K562 (cell line): ENCODE results near the gene CDKN2D. TPM values are rescaled to one million over a fixed set of nuclear protein-coding genes. Genes with fewer than 3 reads are reported as not detected.

Source experiments
- ADNP ChIP-seq: fragments of 200-800 bp; sonication (Bioruptor generic); IDR thresholded peaks from 2 replicates; pipeline ENCODE4 v1.6.1; 2016; ENCODE audit warnings: missing genetic modification characterization, missing compliant biosample characterization
- CBFA2T2 ChIP-seq: fragments of 450-650 bp; conservative IDR thresholded peaks from 2 replicates; pipeline ENCODE4 v1.6.1; 2017; ENCODE audit warnings: mild to moderate bottlenecking
- CBX1 ChIP-seq: sonication (generic); IDR thresholded peaks from 2 replicates; pipeline ENCODE4 v1.6.1; 2016; ENCODE audit warnings: antibody characterized with exemption, low read depth, mild to moderate bottlenecking
- GTF2E2 ChIP-seq: fragments of 200-800 bp; sonication (Bioruptor generic); IDR thresholded peaks from 2 replicates; pipeline ENCODE4 v1.6.1; 2016; ENCODE audit warnings: missing genetic modification characterization, missing compliant biosample characterization
- ILF3 ChIP-seq: fragments of 450-650 bp; IDR thresholded peaks from 2 replicates; pipeline ENCODE4 v1.6.1; 2018; ENCODE audit warnings: antibody characterized with exemption, mild to moderate bottlenecking, moderate library complexity, borderline replicate concordance
- IRF2 ChIP-seq: sonication (generic); formaldehyde crosslinking; IDR thresholded peaks from 2 replicates; pipeline ENCODE4 v1.8.1; 2022; ENCODE audit warnings: mild to moderate bottlenecking, missing genetic modification reagents
- MAZ ChIP-seq, 2 experiments: fragments of 450-650 bp in 1 of 2; sonication (generic) in 1 of 2; formaldehyde crosslinking; IDR thresholded peaks in 1 of 2; conservative IDR thresholded peaks in 1 of 2; 2 replicates each; pipeline versions ENCODE4 v1.4.0 to v1.5.0; 2020; ENCODE audit warnings: mild to moderate bottlenecking in 1 of 2, missing genetic modification reagents in 1 of 2
- NFRKB ChIP-seq: fragments of 450-650 bp; IDR thresholded peaks from 2 replicates; pipeline ENCODE4 v1.6.1; 2016; ENCODE audit warnings: low read depth
- PCBP2 ChIP-seq: fragments of 200-400 bp; formaldehyde crosslinking; IDR thresholded peaks from 2 replicates; pipeline ENCODE4 v1.6.1; 2018; ENCODE audit warnings: low read length, low read depth, mild to moderate bottlenecking, moderate library complexity; ENCODE audit not compliant: poor library complexity, severe bottlenecking
- POLR2AphosphoS2 ChIP-seq: IDR thresholded peaks from 2 replicates; pipeline ENCODE4 v1.6.1; 2012; ENCODE audit warnings: low read length, improper control_type of control experiment
- RBM22 ChIP-seq: fragments of 200-400 bp; formaldehyde crosslinking; IDR thresholded peaks from 2 replicates; pipeline ENCODE4 v1.6.1; 2018; ENCODE audit warnings: low read length, low read depth; ENCODE audit not compliant: poor library complexity, severe bottlenecking
- SMARCA5 ChIP-seq: fragments of 450-650 bp; IDR thresholded peaks from 2 replicates; pipeline ENCODE4 v1.6.1; 2016
- SUPT5H ChIP-seq: fragments of 450-650 bp; IDR thresholded peaks from 2 replicates; pipeline ENCODE4 v1.6.1; 2016
- ZFP36 ChIP-seq: fragments of 150-350 bp; IDR thresholded peaks from 2 replicates; pipeline ENCODE4 v1.6.1; 2018; ENCODE audit warnings: low read length, low read depth; ENCODE audit not compliant: partially characterized antibody
- ZMIZ1 ChIP-seq, 2 experiments: fragments of 150-350 bp in 1 of 2; IDR thresholded peaks; 2 replicates each; pipeline ENCODE4 v1.6.1; 2012 to 2016; ENCODE audit warnings: low read depth in 2 of 2, low read length in 2 of 2, mild to moderate bottlenecking in 1 of 2, moderate library complexity in 1 of 2
- ZNF589 ChIP-seq: fragments of 200-800 bp; sonication (Bioruptor generic); IDR thresholded peaks from 2 replicates; pipeline ENCODE4 v1.6.1; 2016; ENCODE audit warnings: low read depth, missing genetic modification characterization, missing compliant biosample characterization
- polyA plus RNA-seq, 8 experiments: library from polyadenylated mRNA; depleted of rRNA in 4 of 8; stranded (reverse) in 5 of 8; unstranded in 3 of 8; fragments of >200 nt; fragmentation: Nextera tagmentation in 2 of 8; fragmentation: Illumina TruSeq in 1 of 8; extraction: Ambion mirVana in 2 of 8; extraction: Trizol in 1 of 8; gene quantifications; 2 replicates each; pipeline versions ENCODE4 v1.2.1 to v1.2.3, GENCODE V29; 2011 to 2014; ENCODE audit warnings: inconsistent platforms in 1 of 8, missing spikeins in 1 of 8
- total RNA-seq, 7 experiments: library from RNA; depleted of rRNA in 6 of 7; stranded (reverse); fragments of >200 nt in 6 of 7; fragmentation: Illumina TruSeq in 2 of 7; extraction: Trizol in 2 of 7; gene quantifications; 2 replicates each; pipeline versions ENCODE4 v1.2.1 to v1.2.3, GENCODE V29; 2011 to 2021; ENCODE audit warnings: low replicate concordance in 1 of 7
- TF ChIP-seq, protein P1 (sequence below): fragments of 450-650 bp; conservative IDR thresholded peaks from 2 replicates; pipeline ENCODE4 v1.6.1; 2016; ENCODE audit warnings: missing genetic modification characterization, low read depth, mild to moderate bottlenecking, control low read depth, missing compliant biosample characterization
- TF ChIP-seq, protein P2 (sequence below): fragments of 250-450 bp; sonication (Bioruptor Pico); IDR thresholded peaks from 2 replicates; pipeline ENCODE4 v1.8.0; 2022; ENCODE audit warnings: inconsistent platforms, mild to moderate bottlenecking, moderate library complexity, borderline replicate concordance
- TF ChIP-seq, protein P3 (sequence below): fragments of 200-800 bp; sonication (Bioruptor generic); IDR thresholded peaks from 2 replicates; pipeline ENCODE4 v1.6.1; 2017; ENCODE audit warnings: missing genetic modification characterization, missing compliant biosample characterization

CDKN2D gene
- total and polyA plus RNA-seq, 9 of the 15 experiments (the other 6 are each of a cell fraction or from before 2014, with no cell fraction given) = 0.41 to 8.2 (median 3.7) TPM

DNA sequence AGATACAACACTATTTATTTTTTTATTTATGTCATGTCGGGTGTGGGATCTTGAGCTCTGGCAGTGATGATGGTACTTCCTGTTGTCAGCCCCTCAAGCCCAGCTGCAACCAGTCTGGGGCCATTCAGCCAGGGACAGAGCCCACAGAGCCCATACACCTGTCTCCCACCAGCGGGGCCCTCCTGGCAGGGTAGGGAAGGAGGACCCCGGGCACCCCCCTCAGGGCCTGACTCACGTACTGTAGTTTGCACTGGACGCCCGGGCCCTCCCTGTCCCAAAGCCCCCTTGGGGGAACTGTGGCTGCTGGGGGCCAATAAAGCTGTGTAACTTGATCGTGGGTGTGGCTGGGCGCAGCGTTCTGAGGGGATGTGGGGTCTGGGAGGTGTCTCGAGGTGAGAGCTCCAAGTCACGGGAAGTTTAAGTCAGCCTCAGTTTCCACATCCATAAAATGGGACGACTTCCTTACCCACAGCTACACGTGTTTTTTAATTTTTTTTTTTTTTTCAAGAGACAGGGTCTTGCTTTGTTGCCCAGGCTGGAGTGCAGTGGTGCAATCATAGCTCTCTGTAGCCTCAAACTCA, 15.6 kb downstream of the CDKN2D start (continued):
- TF ChIP-seq ZFP36 (no peak), CBFA2T2 (no peak), IRF2 (CRISPR knock-in tag) (no peak), ADNP (tag) (peak; percentile 95), SUPT5H (peak; percentile 29; the same call in 1 of the 2 replicates), NFRKB (no peak), ZMIZ1 (IDR thresholded peaks at IDR 0.05; ENCODE audit: low read depth in 2 of 2, low read length in 2 of 2) (no peak), GTF2E2 (tag) (no peak), PCBP2 (no peak), SMARCA5 (peak; percentile 79; the same call in 1 of the 2 replicates), MAZ (CRISPR knock-in tag; conservative IDR thresholded peaks at IDR 0.05 in 1 of 2, IDR thresholded peaks at IDR 0.05 in 1 of 2) (no peak), CBX1 (0 out of 2 replicates have a peak, but pooled peaks have one; percentile 12), ILF3 (no peak), ZNF589 (no peak), RBM22 (peak; percentile 87), POLR2AphosphoS2 (no peak; the same call in 1 of the 2 replicates)
- TF ChIP-seq, protein P1, sequence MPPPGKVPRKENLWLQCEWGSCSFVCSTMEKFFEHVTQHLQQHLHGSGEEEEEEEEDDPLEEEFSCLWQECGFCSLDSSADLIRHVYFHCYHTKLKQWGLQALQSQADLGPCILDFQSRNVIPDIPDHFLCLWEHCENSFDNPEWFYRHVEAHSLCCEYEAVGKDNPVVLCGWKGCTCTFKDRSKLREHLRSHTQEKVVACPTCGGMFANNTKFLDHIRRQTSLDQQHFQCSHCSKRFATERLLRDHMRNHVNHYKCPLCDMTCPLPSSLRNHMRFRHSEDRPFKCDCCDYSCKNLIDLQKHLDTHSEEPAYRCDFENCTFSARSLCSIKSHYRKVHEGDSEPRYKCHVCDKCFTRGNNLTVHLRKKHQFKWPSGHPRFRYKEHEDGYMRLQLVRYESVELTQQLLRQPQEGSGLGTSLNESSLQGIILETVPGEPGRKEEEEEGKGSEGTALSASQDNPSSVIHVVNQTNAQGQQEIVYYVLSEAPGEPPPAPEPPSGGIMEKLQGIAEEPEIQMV (tag) = no peak
- TF ChIP-seq, protein P2, sequence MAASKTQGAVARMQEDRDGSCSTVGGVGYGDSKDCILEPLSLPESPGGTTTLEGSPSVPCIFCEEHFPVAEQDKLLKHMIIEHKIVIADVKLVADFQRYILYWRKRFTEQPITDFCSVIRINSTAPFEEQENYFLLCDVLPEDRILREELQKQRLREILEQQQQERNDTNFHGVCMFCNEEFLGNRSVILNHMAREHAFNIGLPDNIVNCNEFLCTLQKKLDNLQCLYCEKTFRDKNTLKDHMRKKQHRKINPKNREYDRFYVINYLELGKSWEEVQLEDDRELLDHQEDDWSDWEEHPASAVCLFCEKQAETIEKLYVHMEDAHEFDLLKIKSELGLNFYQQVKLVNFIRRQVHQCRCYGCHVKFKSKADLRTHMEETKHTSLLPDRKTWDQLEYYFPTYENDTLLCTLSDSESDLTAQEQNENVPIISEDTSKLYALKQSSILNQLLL (CRISPR knock-in tag) = no peak
- TF ChIP-seq, protein P3, sequence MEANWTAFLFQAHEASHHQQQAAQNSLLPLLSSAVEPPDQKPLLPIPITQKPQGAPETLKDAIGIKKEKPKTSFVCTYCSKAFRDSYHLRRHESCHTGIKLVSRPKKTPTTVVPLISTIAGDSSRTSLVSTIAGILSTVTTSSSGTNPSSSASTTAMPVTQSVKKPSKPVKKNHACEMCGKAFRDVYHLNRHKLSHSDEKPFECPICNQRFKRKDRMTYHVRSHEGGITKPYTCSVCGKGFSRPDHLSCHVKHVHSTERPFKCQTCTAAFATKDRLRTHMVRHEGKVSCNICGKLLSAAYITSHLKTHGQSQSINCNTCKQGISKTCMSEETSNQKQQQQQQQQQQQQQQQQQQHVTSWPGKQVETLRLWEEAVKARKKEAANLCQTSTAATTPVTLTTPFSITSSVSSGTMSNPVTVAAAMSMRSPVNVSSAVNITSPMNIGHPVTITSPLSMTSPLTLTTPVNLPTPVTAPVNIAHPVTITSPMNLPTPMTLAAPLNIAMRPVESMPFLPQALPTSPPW (CRISPR knock-in tag) = no peak
